HepG2 (cell line): ENCODE data around the gene ACBD7. TPM values are rescaled to one million over a fixed set of nuclear protein-coding genes. Genes with fewer than 3 reads are reported as not detected.
A peak's percentile ranks its signal among the peaks of the same experiment; 100 is the strongest.

Experiments
- ATF2 ChIP-seq: sonication (generic); formaldehyde crosslinking; IDR thresholded peaks from 2 replicates; pipeline ENCODE4 v1.4.0; 2020; ENCODE audit warnings: missing genetic modification reagents
- GTF2F1 ChIP-seq: fragments of 150-350 bp; IDR thresholded peaks from 2 replicates; pipeline ENCODE4 v1.6.1; 2014; ENCODE audit warnings: low read length
- IKZF5 ChIP-seq: IDR thresholded peaks from 2 replicates; pipeline ENCODE4 v1.6.1; 2018; ENCODE audit warnings: missing genetic modification reagents, mild to moderate bottlenecking, missing compliant biosample characterization
- POGK ChIP-seq: sonication (generic); formaldehyde crosslinking; conservative IDR thresholded peaks from 2 replicates; pipeline ENCODE4 v1.8.0; 2022; ENCODE audit warnings: mild to moderate bottlenecking, moderate library complexity, missing genetic modification reagents
- THAP8 ChIP-seq: sonication (generic); formaldehyde crosslinking; IDR thresholded peaks from 2 replicates; pipeline ENCODE4 v1.5.1; 2020; ENCODE audit warnings: missing genetic modification reagents, mild to moderate bottlenecking, borderline replicate concordance
- ZBED4 ChIP-seq: sonication (generic); formaldehyde crosslinking; IDR thresholded peaks from 2 replicates; pipeline ENCODE4 v1.4.0; 2020; ENCODE audit warnings: missing genetic modification reagents, borderline replicate concordance
- ZBTB3 ChIP-seq: sonication (generic); formaldehyde crosslinking; IDR thresholded peaks from 2 replicates; pipeline ENCODE4 v1.4.0; 2020; ENCODE audit warnings: low read depth, mild to moderate bottlenecking, moderate library complexity, missing genetic modification reagents, borderline replicate concordance
- ZMAT3 ChIP-seq: sonication (generic); formaldehyde crosslinking; conservative IDR thresholded peaks from 2 replicates; pipeline ENCODE4 v1.7.0; 2021; ENCODE audit warnings: missing genetic modification reagents
- ZNF142 ChIP-seq: sonication (generic); formaldehyde crosslinking; IDR thresholded peaks from 2 replicates; pipeline ENCODE4 v1.4.0; 2020; ENCODE audit warnings: missing genetic modification reagents
- ZNF549 ChIP-seq: sonication (generic); formaldehyde crosslinking; IDR thresholded peaks from 2 replicates; pipeline ENCODE4 v1.5.0; 2020; ENCODE audit warnings: missing genetic modification reagents
- ZNF841 ChIP-seq: sonication (generic); formaldehyde crosslinking; IDR thresholded peaks from 2 replicates; pipeline ENCODE4 v1.8.1; 2023; ENCODE audit warnings: missing genetic modification reagents, borderline replicate concordance
- ZNF891 ChIP-seq: sonication (generic); formaldehyde crosslinking; IDR thresholded peaks from 2 replicates; pipeline ENCODE4 v1.5.0; 2020; ENCODE audit warnings: mild to moderate bottlenecking, missing genetic modification reagents
- polyA plus RNA-seq, 8 experiments: library from polyadenylated mRNA; depleted of rRNA in 3 of 8; stranded (reverse) in 7 of 8; unstranded in 1 of 8; fragments of >200 nt; fragmentation: Illumina TruSeq in 4 of 8; extraction: Trizol in 4 of 8; gene quantifications; 2 replicates each; pipeline versions ENCODE4 v1.2.1 to v1.2.3, GENCODE V29; 2011 to 2016; ENCODE audit warnings: low read depth in 4 of 8, missing spikeins in 1 of 8, mixed read lengths in 1 of 8; ENCODE audit not compliant: insufficient read depth in 1 of 8
- total RNA-seq, 5 experiments: library from RNA; depleted of rRNA; stranded (reverse); fragments of >200 nt; fragmentation: Illumina TruSeq; extraction: Trizol; gene quantifications; 2 replicates each; pipeline ENCODE4 v1.2.3, GENCODE V29; 2016; ENCODE audit warnings: low read depth in 1 of 5

Gene ACBD7
- total and polyA plus RNA-seq, 2 of the 13 experiments (the other 11 are each of a cell fraction or from before 2014, with no cell fraction given), result 1.4 to 2.6 TPM

GRCh38 chr10:15097011-15097812 lies 8.6 kb upstream of the ACBD7 start, which contains the start of gene RPP38 (continued):
- TF ChIP-seq ZBTB3, result peak; percentile 71; the same call in 1 of the 2 replicates
- peak; percentile 89 for TF ChIP-seq ZNF142 (CRISPR knock-in tag)
- TF ChIP-seq IKZF5 (CRISPR knock-in tag), result peak; percentile 56; the same call in 1 of the 2 replicates
- TF ChIP-seq ZMAT3 (CRISPR knock-in tag), result peak; percentile 93
- TF ChIP-seq ATF2 (CRISPR knock-in tag), result no peak
- TF ChIP-seq THAP8, result no peak
- peak; percentile 91 for TF ChIP-seq POGK (CRISPR knock-in tag)
- peak; percentile 73; the same call in 1 of the 2 replicates for TF ChIP-seq ZBED4
- no peak for TF ChIP-seq ZNF841 (CRISPR knock-in tag)
- TF ChIP-seq ZNF549 (CRISPR knock-in tag), result peak; percentile 62; the same call in 1 of the 2 replicates
- TF ChIP-seq ZNF891 (CRISPR knock-in tag), result peak; percentile 94
- TF ChIP-seq GTF2F1, result no peak
